Activated CD8-positive, alpha-beta memory T cell treated with anti-CD3 and anti-CD28 coated beads for 48 hours (primary cell): ENCODE data around the gene EXD3.

Experiments
- DNase-seq, 3 experiments: peaks; one replicate each; pipeline ENCODE4 v3.0.0-alpha.2; 2020; ENCODE audit warnings: low read depth in 2 of 3, low spot score in 2 of 3

EXD3 gene

DNA sequence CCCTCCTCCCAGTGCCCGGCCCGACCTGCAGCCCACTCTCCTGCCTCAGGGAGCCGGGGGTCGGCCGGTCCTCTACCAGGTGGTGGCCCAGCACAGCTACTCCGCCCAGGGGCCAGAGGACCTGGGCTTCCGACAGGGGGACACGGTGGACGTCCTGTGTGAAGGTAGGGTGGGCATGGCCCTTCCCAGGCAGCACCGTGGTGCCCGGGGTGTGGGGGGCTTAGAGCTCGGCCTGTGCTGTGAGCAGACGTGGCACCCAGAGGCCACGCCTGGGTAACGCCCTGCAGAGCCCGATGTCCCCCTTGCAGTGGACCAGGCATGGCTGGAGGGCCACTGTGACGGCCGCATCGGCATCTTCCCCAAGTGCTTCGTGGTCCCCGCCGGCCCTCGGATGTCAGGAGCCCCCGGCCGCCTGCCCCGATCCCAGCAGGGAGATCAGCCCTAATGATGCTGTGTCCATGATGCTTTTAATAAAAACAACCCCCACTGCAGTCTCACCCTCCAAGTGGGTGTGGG is 11.0 kb upstream of the EXD3 start:
- DNase-seq, result no peak

- DNase-seq, result no peak
These were observed 10.5 kb upstream of the EXD3 start for GRCh38 chr9:137433349-137433915.

GRCh38 chr9:137432687-137433348 is 9.9 kb upstream of the EXD3 start:
- no peak for DNase-seq

- no peak for DNase-seq
These were observed 8.5 kb upstream of the EXD3 start for GRCh38 chr9:137431416-137431931.

- no peak for DNase-seq
These were observed 7.9 kb upstream of the EXD3 start for GRCh38 chr9:137430723-137431415.

DNA sequence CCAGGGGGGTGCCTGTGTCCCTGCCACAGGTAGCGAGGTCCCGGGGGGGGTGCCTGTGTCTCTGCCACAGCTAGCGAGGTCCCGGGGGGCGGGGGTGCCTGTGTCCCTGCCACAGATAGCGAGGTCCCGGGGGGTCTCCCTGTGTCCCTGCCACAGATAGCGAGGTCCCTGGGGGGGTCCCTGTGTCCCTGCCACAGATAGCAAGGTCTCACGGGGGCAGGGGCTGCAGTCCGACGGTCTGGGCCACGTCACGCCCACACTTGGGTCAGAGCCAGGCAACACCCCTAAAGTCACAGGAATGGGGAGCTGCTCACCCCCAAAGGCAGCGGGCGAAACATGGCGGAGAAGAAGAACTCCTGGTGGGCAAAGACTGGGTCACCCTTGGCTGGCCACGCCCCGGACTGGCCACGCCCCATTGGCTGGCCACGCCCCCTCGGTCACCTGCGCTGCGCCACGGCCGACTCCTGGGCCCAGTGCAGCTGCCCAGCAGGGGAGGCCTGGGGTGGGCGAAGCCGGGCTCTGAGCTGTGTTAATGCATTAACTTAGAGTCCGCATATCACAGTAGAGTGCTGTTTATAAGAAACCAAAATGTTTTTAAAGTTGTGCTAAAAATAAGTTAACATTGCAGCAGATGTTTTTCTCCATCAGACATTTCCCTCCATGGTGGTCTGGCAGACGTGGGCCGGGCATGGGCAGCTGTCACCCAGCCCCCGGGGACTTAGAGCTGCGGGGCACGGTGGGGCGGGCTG is 7.2 kb upstream of the EXD3 start:
- DNase-seq, result no peak

DNA sequence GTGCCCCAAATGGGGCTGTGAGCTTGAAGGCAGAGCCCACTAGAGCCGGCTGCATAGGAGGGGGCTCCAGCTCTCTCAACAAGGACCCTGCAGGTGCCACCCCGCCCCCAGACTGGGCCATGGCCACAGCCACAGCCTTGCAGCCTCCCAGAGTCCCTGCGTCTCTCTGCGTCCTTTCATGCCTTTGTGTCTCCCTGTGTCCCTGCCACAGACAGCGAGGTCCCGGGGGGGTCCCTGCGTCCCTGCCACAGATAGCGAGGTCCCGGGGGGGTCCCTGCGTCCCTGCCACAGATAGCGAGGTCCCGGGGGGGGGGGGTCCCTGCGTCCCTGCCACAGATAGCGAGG is 6.6 kb upstream of the EXD3 start:
- no peak for DNase-seq

DNA sequence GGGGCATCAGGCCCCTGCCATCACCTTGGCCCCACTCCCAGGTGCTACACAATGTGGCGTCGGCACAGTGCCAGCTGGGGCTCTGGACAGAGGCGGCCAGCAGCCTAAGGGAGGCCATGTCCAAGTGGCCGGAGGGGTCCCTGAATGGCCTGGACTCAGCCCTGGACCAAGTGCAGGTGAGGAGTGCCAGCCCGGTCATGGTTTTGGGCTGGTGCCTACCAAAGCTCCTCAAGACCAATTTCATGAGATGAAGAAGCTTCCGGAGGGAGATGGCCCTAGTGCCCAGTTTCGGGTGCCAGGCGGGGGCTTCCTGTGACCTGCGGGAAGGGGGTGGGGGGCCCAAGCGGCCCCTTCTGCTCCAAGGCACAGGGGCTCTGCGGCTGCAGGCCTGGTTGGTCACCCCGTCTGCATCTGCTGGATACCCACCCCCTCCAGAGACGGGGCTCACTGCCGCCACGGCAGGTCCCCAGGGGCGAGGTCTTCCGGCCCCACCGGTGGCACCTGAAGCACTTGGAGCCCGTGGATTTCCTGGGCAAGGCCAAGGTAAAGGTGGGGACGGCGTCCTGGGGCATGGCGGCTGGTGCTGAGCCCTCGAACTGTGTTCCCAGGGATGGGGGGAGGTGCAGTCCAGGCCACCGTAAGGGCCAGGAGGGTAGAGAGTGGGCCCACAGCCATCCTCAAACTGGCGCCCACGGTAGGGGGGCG is 6.0 kb upstream of the EXD3 start:
- no peak for DNase-seq

- no peak for DNase-seq
These were observed 5.3 kb upstream of the EXD3 start for GRCh38 chr9:137428311-137428630.

DNA sequence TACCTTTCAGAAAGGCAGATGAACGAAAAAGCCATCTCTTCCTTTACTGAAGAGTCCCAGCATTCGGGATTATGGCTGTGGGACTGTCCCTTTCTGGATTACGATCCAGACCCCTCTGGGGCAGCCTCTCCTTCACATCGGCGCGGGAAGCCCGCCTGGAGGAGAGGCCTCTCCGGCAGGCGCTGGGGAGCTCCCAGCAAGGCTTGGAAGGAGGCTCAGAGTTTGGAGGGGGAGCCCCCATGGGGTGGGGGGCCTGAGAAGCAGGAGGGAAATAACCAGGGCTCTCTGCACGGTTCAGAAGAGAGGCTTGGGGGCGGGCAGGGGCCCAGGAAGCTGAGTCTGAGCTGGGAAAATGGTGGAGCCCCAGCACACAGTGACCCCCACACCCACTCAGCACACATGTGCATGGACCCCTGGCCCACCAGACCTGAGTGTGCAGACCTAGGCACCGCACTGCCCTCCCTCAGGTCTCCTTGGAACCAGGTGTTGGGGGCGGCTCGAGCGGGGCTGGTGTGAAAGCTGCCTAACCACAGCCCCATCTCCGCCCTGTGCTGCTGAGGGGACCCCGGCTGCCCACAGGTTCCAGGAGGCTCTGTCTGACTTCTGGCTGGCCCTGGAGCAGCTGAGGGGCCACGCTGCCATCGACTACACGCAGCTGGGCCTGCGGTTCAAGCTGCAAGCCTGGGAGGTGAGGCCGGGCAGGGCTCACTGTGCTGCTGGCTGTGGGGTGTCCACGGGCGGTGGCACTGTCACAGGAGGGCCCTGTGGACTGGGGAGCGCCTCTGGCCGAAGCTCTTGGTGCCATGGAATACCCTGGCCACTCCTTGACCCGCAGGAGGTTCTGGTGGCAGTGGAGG is 4.7 kb upstream of the EXD3 start:
- DNase-seq, result no peak

DNA sequence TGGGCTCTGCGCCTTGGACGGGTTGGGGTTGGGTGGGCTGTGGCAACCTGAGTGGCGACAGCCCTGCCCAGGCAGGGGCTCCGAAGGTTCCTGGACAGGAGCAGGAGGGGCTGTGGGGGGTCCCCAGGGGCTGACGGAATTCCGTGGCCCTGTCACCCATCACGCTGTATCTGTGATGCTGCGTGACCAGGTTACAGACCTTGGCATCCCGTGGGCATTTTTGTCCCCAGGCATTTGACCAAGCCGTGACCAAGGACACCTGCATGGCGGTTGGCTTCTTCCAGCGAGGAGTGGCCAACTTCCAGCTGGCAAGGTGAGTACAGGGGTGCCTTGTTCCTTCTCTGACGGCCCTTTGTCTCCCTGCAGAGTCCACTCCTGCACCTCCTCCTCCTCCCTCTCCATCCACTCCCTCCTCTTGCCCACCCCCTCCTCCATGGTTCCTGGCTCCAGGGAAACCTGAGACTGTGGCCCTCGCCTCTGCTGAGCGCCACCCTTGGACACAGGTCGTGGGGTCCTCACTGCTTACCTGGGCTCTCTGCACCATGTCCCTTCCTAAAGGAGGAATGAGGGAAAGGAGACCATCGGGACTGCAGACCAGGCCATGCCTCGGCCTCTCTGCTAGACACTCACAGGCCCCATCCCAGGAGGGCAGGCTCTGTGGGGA is 3.2 kb upstream of the EXD3 start:
- DNase-seq, result no peak

DNA sequence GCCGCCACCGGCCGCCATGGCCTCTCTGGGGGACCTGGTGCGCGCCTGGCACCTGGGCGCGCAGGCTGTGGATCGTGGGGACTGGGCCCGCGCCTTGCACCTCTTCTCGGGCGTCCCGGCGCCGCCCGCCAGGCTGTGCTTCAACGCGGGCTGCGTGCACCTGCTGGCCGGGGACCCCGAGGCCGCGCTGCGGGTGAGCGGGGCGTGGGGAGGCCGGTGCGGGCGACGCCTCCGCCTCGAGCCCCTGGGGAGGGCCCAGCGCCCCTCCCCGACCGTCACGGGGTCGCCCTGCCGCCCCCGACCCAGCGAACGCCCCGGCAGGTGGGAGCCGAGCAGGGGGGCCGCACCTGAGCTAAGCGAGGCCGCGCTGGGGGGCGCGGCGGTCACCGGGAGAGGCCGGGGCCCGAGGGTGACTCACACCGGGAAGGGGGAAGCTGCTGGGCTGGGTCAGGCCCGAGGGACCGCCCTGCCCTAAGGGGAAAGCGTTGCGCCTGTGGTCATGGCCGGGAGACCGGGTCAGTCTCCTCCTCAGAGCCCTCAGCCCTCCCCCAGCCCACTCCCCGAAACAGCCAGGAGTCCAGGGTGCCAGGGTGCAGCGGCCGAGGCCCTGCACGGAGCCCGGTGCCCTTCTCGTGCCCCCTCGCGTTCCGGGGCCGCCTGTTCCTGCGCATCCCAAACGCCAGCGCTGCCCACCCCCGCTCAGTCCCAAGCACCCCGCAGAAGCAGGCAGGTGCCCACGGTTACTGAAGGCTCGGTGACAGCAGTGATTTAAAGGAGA is 741 bp upstream of the EXD3 start:
- no peak for DNase-seq

DNA sequence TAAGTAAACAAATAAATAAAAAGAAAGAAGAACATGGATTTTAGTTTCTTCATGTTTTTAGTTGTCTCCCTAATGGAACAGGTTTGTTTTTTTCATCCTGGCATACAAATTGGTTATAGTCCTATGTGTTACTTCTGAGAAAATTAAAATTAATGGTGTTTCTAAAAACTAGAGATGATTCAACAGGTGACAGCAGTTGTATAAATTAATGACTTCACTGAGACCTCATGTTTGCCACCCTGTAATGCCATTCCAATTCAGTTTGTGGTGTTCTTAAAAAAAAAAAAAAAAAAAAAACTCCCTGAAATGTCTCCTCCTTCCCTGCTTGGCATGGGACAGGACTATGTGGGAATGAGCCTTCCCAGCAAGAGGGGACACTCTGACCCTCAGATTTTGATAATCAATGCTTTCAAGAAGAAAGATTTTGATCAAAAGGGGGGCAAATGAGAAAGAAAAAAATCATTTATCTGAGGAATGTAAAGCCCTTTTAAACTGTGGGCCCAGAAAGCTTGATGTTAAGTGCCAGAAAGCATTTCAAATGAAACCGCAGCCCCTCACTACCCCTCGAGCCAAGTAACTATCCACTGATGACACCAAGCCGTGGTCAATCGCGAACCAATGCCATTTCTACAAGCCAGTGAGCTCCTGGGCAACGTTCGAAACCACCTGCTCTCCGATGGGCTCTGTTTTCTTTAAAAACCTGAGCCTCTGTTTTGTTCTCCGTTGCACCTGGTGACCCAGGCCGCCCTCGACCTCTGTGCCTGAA is 941 bp downstream of the EXD3 start:
- no peak for DNase-seq

- DNase-seq, result no peak
These were observed 5.6 kb downstream of the EXD3 start for GRCh38 chr9:137417161-137418021.

- no peak for DNase-seq
These were observed 6.3 kb downstream of the EXD3 start for GRCh38 chr9:137416563-137417151.

DNA sequence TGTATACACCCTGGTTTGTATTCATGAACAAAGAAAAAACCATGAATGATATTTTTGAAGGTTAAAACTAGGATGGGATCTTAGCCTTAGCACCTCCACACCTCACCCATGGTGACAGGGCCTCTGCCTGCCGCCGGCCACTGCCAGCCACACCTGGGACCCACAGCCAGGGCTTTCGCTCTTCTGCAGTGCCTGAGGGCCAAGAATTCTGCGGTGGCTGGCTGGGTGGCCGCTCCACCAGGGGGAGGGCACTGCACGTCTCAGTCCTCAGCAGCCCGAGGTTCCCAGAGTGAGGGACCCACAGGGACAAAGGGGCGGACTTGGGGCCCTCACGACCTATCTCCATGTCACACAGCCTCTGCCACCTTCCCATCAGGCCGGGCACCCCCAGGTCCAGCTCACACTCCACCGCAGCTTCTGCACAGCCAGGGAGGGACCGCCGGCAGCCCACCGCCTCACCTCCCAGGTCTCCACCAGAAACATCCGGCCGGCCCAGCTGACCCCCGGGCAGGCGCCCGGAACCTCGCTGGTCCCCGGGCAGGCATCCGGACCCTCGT is 6.9 kb downstream of the EXD3 start:
- DNase-seq, result no peak

- DNase-seq, result no peak
These were observed 7.5 kb downstream of the EXD3 start for GRCh38 chr9:137415451-137415850.
